Stimulated activated naive CD8-positive, alpha-beta T cell treated with anti-CD3 and anti-CD28 coated beads, Interleukin-15, Interleukin-2, amounts not matched to agents 100 ng/mL and 50 ng/mL, for 24 hours (primary cell): ENCODE data around the gene SDHB.

Experiments used
- H3K27ac Mint-ChIP-seq: one replicate; pipeline ENCODE4 v1.8.0; 2021; ENCODE audit warnings: mild to moderate bottlenecking, mixed read lengths
- H3K27me3 Mint-ChIP-seq: one replicate; pipeline ENCODE4 v1.8.0; 2021; ENCODE audit warnings: mixed read lengths
- H3K36me3 Mint-ChIP-seq: one replicate; pipeline ENCODE4 v1.8.0; 2021; ENCODE audit warnings: low read depth, mixed read lengths
- H3K4me1 Mint-ChIP-seq: one replicate; pipeline ENCODE4 v1.8.0; 2021; ENCODE audit warnings: low read depth, mixed read lengths
- H3K4me3 Mint-ChIP-seq: one replicate; pipeline ENCODE4 v1.8.0; 2021; ENCODE audit warnings: mild to moderate bottlenecking, mixed read lengths
- H3K9me3 Mint-ChIP-seq: one replicate; pipeline ENCODE4 v1.8.0; 2021; ENCODE audit warnings: mixed read lengths

The SDHB gene

DNA sequence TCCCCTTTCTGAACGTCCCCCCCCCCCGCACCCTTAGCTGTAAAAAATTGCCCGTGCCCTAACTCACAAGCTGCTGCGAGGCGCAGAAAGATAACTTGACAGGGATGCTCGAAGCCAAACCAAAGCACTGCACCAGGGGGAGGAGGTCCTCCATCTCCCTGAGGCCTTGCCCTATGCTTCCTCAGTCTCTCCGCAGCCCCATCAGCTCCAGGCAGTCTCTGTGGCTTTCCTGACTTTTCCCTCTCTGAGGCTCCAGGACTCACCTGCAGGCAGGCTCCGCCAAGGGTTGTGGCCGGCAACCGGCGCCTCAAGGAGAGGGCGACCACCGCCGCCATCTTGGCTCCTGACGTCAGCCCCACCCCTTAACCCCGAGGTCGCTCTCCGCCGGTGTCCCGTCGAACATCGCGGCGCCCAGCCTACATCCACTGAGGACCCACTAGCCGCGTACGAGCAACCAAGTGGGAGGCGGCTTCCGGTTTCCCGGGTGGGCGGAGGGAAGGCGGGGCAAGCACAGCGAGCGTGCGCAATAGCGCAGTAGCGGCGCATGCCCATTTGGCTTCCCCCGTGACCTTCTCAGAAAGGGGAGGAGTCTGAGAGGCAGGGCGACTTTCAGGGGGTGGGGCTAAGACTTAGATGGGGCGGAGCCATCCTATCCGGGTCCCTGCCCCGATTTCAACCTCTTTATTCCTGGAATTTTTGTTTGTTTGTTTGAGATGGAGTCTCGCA lies at the start of gene SDHB:
SDHB (minus strand) TSS at position 348 of the 726 bp plus-strand sequence; CDS start at position 335, 13 bp downstream.
- H3K9me3 Mint-ChIP-seq, result no peaks in the 10 kb centered on the region
- H3K36me3 Mint-ChIP-seq, result peaks cover 10% of the 10 kb centered on the region
- H3K4me1 Mint-ChIP-seq, result peaks cover 27% of the 10 kb centered on the region
- H3K4me3 Mint-ChIP-seq, result peak within 1 kb of the TSS; percentile 95
- peak within 1 kb of the TSS; percentile 94 for H3K27ac Mint-ChIP-seq
- peaks cover 4% of the 10 kb centered on the region for H3K27me3 Mint-ChIP-seq

DNA sequence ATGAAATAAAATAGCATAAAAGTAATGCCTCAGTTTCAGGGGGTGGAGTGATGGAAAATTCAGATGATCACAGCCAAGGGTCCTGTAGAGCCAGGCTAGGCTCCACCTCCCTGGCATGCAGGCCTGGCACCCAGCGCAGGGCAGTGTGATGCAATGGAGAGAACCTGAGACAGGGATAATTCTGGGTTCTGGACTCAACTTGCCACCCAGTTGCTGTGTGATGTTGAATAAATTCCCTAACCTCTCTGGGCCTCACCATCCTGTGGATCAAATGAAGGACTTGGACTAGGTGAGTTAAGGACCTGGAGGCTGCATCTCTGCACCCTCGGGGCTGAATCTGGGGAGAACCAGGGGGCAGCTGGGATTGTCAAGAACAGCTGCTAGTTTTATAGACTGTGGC lies 48.4 kb upstream of the SDHB start:
- no peak overlapping the region for H3K4me3 Mint-ChIP-seq
- H3K27me3 Mint-ChIP-seq, result peaks cover 4% of the 10 kb centered on the region
- no peaks in the 10 kb centered on the region for H3K36me3 Mint-ChIP-seq
- H3K9me3 Mint-ChIP-seq, result no peaks in the 10 kb centered on the region
- H3K27ac Mint-ChIP-seq, result no peak overlapping the region
- no peaks in the 10 kb centered on the region for H3K4me1 Mint-ChIP-seq

DNA sequence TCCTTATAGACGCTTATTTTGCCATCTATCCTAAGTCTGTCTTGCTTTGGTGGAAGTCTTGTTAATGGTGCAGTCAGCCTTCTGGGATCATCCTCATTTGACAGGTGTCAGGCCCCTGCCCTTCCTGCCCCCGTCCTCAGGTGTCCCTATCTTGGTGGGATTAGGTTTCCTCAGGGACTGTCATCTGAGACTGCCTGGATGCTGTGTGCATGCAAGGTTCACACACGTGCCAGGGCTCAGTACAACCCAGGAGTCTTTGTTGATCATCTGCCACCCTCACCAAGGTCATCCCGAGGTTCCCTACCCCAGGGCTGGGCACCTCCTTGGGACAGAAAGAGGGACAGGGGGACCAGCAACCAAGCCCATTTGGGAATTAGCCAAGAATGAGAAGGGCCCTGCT lies 47.4 kb upstream of the SDHB start:
- Mint-ChIP-seq H3K36me3 (no peaks in the 10 kb centered on the region), H3K27me3 (peaks cover 3% of the 10 kb centered on the region), H3K4me3 (no peak overlapping the region), H3K9me3 (no peaks in the 10 kb centered on the region), H3K4me1 (no peaks in the 10 kb centered on the region), H3K27ac (no peak overlapping the region)

DNA sequence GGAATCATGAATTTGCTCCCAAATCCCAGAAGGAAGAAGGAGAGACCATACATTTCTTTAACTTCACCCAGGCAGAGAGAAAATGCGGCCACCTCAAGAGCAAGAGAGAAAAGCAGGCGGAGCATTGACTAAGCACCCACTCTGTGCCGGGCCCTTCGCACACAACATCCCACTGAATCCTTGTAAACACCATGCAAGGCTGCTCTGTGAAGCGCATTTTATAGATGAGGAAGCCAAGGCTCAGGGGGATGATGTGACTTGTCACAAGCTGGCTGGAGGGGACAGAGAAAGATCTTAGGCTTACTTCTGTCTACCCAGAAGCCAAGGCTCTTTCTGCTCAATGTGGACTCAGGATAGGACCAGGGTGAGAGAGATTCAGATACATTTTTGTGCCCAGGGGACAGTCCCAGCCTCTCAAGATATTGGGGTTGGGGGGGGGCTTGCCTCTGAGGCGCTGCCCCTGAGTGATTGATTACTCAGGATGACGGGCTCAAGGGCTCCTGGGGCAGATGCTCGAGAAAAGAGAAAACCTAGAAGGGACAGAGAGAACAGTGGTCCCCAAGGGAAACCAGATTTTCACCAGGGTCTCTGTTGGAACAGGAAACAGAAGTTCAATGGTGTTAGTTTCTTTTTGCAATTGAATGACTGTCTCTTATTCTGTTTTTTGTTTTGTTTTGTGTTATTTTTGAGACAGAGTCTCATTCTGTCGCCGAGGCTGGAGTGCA lies 45.9 kb upstream of the SDHB start:
- no peak overlapping the region for H3K27ac Mint-ChIP-seq
- no peaks in the 10 kb centered on the region for H3K36me3 Mint-ChIP-seq
- no peaks in the 10 kb centered on the region for H3K4me1 Mint-ChIP-seq
- H3K27me3 Mint-ChIP-seq, result no peaks in the 10 kb centered on the region
- no peaks in the 10 kb centered on the region for H3K9me3 Mint-ChIP-seq
- no peak overlapping the region for H3K4me3 Mint-ChIP-seq

DNA sequence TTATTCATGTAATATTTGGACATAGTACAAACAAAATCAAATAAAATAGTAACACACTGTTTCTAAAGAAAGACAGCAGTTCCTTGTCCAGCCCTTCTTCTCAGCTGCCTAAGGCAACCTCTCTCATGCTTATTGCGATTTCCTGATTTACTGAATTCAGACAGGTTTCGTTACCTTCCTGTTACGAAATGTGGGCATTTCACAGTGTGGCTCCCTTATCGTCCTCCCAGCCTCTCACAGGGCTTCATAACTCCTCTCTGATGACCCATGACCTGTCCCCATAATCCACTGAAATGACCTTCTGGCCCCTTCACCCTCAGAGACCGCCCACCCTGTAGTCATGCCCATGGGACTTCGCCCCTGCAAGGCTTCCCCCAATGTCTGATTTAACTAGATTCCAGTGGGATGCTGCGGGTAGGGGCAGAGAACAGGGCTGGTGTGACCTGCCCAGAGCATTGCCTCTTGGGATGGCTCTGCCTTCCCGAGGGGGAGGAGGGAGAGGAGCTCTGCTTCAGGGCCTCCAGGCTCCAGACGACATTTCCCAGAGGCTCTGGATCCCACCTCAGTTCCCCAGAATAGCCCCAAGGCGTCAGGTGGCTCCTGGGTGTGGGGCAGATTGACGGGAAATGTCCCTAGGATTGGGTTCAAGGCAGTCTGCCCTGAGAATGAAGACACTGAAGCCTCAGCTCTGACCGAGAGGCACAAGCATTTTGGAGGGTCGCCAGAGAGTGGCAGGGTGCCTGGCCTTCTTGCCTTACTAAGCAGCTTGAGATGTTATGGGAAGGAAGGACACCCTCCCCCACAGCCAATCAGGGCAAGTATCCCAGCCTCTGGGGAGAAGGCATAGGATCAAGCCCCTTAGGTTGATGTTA lies 44.9 kb upstream of the SDHB start:
- Mint-ChIP-seq H3K27ac (no peak overlapping the region), H3K4me1 (no peaks in the 10 kb centered on the region), H3K9me3 (no peaks in the 10 kb centered on the region), H3K27me3 (no peaks in the 10 kb centered on the region), H3K36me3 (no peaks in the 10 kb centered on the region), H3K4me3 (no peak overlapping the region)

DNA sequence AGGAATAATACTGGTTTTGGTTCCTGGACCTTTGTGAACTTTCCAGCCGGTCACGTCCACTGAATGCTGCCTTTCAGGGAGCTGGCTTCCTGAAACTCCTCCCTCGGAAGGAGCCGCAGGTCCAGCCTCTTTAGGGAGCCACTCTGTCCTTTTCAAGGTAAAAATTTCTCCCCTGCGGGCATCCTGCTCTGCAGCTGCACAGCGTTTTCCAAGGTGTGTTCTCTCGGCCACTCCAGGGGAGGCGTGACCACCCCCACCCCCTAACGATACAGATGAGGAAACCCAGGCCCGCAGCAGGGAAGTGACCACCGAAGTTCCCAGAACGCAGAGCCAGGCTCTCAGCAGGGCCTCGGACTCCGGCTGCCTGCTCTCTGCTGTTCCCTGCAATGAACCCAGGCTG lies 44.0 kb upstream of the SDHB start:
- Mint-ChIP-seq H3K27ac (no peak overlapping the region), H3K36me3 (no peaks in the 10 kb centered on the region), H3K4me1 (no peaks in the 10 kb centered on the region), H3K4me3 (no peak overlapping the region), H3K27me3 (no peaks in the 10 kb centered on the region), H3K9me3 (no peaks in the 10 kb centered on the region)

DNA sequence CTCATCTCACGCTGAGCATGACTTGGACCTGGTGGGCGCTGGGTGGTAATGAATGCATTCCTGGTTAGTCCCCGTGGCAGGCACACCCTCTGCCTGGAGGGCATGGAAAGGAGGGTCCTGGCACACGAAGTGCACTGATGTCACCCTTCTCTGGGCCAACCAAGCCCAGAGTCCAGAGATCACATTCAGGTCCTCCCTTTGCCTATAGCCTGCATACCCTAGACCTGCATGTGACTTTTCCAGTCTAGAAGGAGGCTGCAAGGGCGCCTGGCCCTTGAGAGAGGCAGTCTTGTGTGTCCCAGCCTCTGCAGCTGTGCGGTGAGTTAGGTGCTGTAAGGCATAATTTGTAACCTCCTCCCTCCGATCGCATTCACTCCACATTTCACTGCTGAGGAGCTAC lies 43.3 kb upstream of the SDHB start:
- no peaks in the 10 kb centered on the region for H3K4me1 Mint-ChIP-seq
- no peak overlapping the region for H3K4me3 Mint-ChIP-seq
- H3K9me3 Mint-ChIP-seq, result no peaks in the 10 kb centered on the region
- no peaks in the 10 kb centered on the region for H3K36me3 Mint-ChIP-seq
- no peaks in the 10 kb centered on the region for H3K27me3 Mint-ChIP-seq
- H3K27ac Mint-ChIP-seq, result no peak overlapping the region

DNA sequence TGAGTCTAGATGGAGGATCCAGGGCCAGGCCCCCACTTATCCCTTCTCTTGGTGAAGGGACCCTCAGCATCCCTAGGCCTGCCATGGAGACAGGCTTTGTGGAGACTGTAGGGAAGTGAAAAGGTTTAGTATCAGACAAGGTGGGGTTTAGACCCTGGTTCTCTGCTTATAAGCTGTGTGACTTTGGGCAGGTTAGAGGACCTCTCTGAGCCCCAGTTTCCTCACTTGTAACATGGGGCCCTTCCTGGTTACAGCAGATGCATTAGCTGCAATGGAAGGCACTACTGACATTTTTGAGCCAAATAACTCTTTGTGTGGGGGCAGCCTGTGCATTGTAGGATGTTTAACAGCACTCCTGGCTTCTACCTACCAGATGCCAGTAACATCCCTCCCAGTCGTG lies 42.8 kb upstream of the SDHB start:
- H3K27ac Mint-ChIP-seq, result no peak overlapping the region
- H3K9me3 Mint-ChIP-seq, result no peaks in the 10 kb centered on the region
- no peaks in the 10 kb centered on the region for H3K4me1 Mint-ChIP-seq
- H3K4me3 Mint-ChIP-seq, result no peak overlapping the region
- H3K36me3 Mint-ChIP-seq, result no peaks in the 10 kb centered on the region
- H3K27me3 Mint-ChIP-seq, result no peaks in the 10 kb centered on the region

DNA sequence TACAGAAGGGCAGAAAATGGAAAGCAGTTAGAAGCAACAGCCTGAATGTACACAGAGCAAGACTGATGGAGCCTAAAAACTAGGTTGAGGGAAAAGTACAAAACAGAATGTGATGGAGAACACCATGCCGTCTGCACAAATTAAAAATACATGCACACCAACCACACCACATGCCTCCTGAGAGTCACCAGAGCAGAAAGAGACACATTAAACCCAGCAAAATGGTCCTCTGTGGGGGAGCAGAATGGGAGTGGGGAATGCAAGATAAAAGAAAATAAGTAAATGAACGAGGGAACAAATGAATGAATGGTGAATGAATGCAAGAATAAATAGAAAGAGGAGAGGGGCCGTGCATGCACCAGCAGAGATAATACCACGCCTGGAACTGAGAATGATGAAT lies 41.3 kb upstream of the SDHB start:
- Mint-ChIP-seq H3K4me3 (no peak overlapping the region), H3K27ac (no peak overlapping the region), H3K36me3 (no peaks in the 10 kb centered on the region), H3K4me1 (no peaks in the 10 kb centered on the region), H3K27me3 (no peaks in the 10 kb centered on the region), H3K9me3 (no peaks in the 10 kb centered on the region)

DNA sequence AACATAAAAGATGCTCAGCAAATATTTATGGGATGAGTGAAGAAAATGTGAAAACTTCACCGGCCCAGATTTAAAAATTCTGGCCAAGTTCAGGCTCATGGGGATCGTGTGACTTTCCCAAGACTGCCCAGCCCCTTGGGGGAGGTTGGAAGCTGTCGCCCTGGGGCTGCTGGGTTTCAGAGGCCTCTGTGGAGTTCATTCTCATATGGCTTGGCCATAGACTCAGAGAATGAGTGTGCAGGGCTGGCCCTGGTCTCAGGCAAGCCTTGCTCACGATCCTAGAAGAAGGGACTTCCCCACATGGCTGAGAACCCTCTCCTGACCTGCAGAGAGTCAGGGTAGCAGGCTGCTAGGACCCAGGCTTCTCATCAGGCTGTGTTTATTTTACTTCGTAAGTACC lies 40.8 kb upstream of the SDHB start:
- Mint-ChIP-seq H3K4me3 (no peak overlapping the region), H3K27ac (no peak overlapping the region), H3K4me1 (no peaks in the 10 kb centered on the region), H3K36me3 (no peaks in the 10 kb centered on the region), H3K27me3 (no peaks in the 10 kb centered on the region), H3K9me3 (no peaks in the 10 kb centered on the region)

DNA sequence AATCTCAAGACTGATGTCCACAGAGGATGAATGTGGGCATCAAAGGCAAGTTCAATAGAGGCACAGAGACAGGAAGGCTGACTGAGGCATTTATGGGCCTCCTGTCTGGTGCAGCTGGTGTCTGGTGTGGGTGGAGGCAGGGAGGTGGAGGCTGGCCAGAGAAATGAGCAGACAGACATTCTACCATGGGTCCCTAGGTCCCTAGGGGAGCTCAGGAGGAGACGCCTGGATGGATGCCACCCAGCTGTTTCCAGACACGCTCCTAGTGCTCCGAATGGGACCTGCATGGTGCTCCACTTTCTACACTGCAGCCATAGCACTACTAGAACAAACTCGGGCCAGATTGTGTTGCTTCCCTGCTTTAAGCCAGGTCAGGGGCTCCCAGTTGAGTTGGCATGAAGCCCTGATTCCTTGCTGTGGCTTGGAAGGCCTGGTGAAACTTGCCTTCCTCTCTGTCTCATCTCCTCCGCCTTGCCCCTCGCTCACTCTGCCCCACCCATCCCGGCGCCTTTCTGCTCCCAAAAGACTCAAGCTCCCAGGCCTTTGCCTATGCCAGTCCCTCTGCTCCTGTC lies 40.1 kb upstream of the SDHB start:
- Mint-ChIP-seq H3K36me3 (no peaks in the 10 kb centered on the region), H3K4me3 (no peak overlapping the region), H3K27ac (no peak overlapping the region)

DNA sequence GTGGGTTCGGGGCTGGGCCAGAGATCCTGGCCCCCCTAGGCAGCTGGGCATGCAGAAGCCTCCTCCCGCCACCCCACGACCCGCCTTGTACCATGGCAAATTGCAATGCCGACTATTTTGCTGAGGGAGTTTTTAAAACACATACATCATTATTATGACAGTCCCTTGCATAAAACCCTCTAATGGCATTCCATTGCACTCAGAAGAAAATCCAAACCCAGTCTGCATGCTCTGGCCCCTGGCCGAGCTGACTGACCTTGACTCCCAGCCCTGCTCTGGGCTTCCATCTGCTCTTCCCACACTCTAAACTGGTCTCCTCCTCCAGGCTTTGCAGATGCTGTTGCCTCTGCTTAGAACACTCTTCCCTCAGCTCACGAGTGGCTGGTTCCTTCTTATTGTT lies 37.4 kb upstream of the SDHB start:
- H3K36me3 Mint-ChIP-seq, result no peaks in the 10 kb centered on the region
- H3K4me1 Mint-ChIP-seq, result no peaks in the 10 kb centered on the region
- H3K9me3 Mint-ChIP-seq, result no peaks in the 10 kb centered on the region
- no peak overlapping the region for H3K4me3 Mint-ChIP-seq
- H3K27me3 Mint-ChIP-seq, result peaks cover 4% of the 10 kb centered on the region
- no peak overlapping the region for H3K27ac Mint-ChIP-seq

More for the DNA sequence above, 40.1 kb upstream of the SDHB start:
- H3K9me3 Mint-ChIP-seq, result no peaks in the 10 kb centered on the region
- H3K4me1 Mint-ChIP-seq, result no peaks in the 10 kb centered on the region
- H3K27me3 Mint-ChIP-seq, result no peaks in the 10 kb centered on the region

DNA sequence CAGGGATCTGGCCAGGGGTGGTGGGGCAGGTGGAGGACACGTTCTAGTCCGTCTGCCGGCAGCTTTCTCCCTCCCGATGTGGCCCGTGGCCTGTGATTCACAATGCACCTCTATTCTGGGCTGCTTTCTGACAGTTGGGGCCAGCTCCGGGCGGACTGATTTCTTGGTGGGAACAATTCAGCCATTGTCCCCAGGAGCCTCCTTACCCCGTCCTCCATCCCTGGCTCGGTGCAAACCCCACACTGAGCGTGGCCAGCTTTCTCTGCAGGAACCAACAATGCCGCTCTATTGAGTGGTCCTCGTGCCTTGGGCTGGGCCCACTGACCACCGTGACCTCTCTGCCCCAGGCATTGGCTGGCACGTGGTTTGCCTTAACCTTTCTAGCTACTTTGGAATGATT lies 35.7 kb upstream of the SDHB start:
- no peaks in the 10 kb centered on the region for H3K4me1 Mint-ChIP-seq
- H3K27me3 Mint-ChIP-seq, result peaks cover 4% of the 10 kb centered on the region
- no peak overlapping the region for H3K27ac Mint-ChIP-seq
- H3K36me3 Mint-ChIP-seq, result no peaks in the 10 kb centered on the region
- no peaks in the 10 kb centered on the region for H3K9me3 Mint-ChIP-seq
- no peak overlapping the region for H3K4me3 Mint-ChIP-seq

DNA sequence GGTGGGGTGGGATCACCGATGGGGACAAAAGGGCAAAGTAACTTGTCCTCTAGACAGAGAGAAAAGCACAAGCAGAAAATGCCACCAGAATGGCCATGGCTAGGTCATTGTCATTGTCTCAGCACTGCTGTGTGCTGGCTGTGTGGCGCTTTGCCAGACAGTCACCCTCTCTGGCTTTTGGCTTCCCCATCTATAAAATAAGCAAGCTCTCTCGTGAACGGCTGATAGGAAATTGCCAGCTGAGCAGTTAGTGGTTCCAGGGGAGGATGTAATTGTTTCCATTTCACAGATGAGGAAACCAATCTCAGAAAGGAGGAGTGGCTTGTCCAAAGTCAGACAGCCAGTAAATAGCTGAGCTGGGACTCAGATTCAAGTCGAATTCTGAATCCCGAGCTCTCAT lies 32.9 kb upstream of the SDHB start:
- no peak overlapping the region for H3K4me3 Mint-ChIP-seq
- no peaks in the 10 kb centered on the region for H3K36me3 Mint-ChIP-seq
- no peaks in the 10 kb centered on the region for H3K9me3 Mint-ChIP-seq
- H3K4me1 Mint-ChIP-seq, result no peaks in the 10 kb centered on the region
- H3K27ac Mint-ChIP-seq, result no peak overlapping the region
- H3K27me3 Mint-ChIP-seq, result peaks cover 4% of the 10 kb centered on the region

DNA sequence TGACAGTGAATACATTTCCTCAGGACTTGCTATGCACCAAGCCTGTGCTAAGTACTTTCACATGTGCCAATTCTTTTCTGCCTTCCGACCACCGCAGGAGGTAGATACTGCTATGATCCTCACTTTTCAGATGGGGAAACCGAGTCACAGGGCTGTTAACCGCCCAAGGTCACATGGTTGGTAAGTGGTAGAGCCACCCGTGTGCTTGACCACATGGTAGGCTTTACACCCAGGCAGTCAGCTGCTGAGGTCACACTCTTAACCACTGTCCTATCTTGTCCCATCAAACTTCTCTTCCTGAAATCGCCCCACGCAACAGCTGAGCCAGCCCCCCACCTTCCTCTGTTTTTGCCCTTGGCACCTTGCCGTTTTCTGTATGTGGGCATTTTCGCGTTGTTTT lies 31.0 kb upstream of the SDHB start:
- no peak overlapping the region for H3K27ac Mint-ChIP-seq
- no peak overlapping the region for H3K4me3 Mint-ChIP-seq
- no peaks in the 10 kb centered on the region for H3K36me3 Mint-ChIP-seq
- H3K4me1 Mint-ChIP-seq, result no peaks in the 10 kb centered on the region
- H3K27me3 Mint-ChIP-seq, result peaks cover 4% of the 10 kb centered on the region
- no peaks in the 10 kb centered on the region for H3K9me3 Mint-ChIP-seq
